ENCODE results near the gene ATP2A3.

- TF ChIP-seq EZH2 (IDR thresholded peaks at IDR 0.05) (no peak), POLR2AphosphoS5 (IDR thresholded peaks at IDR 0.05; ENCODE audit: borderline replicate concordance, low read depth, low read length) (no peak), FOXP2 (optimal IDR thresholded peaks at IDR 0.05; ENCODE audit: control extremely low read depth, extremely low read length, insufficient read depth) (no peak)
Measured at GRCh38 chr17:3974980-3975379, 10.7 kb upstream of the ATP2A3 start.
